ENCODE data around the gene NOXRED1. TPM values are rescaled to one million over a fixed set of nuclear protein-coding genes. Genes with fewer than 3 reads are reported as not detected.

Gene NOXRED1
- polyA plus RNA-seq, 1 donor (not counting 4 experiments of a cell fraction or from before 2014, with no cell fraction given): 0.33 TPM

DNA sequence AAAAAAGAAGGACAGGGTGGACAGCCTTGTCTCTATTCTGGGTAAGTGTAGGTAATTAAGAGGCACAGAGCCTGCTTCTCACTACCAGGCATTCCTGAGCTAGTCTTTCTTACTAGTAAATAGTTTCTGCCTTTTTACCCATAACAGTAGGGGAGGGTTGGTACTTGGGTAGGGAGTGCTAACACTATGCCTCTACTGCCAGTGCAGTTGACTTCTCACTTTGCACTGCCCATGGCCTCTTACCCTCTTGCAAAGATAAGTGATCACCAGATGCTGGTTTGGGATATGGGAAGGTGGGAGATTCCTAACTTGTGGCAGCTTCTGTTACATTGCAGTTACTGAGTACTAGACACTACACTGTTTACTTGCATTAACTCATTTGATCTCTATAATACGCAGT lies 46.2 kb upstream of the NOXRED1 start:
- Histone ChIP-seq H3K27ac (ENCODE audit: control insufficient read depth, insufficient read depth, low read length) (no peak overlapping the region), H3K36me3 (ENCODE audit: control insufficient read depth in 2 of 2, extremely low read depth in 1 of 2, insufficient read depth in 2 of 2, low read length in 2 of 2) (peaks cover 17 to 20% of the 10 kb centered on the region in 2 experiments)
- dilution Hi-C loops (cut with MboI; ENCODE audit: extremely low pct_ligation_motif_present, low sequenced_read_pairs): no loop called here

DNA sequence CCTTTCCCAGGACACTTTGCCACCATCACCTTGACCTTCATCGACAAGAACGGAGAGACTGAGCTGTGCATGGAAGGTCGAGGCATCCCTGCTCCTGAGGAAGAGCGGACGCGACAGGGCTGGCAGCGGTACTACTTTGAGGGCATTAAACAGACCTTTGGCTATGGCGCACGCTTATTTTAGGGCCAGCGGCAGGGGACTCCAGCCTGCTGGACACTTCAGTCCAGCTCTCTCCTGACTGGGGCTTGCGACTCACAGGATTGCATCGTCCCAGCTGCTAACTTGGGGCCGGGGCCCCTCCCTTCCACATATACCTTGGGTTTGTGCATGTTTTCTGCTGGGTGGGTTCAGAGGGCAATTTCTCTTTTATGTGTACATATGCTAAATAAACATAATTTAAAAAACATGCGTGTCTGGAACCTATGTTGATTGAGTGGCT lies 45.8 kb upstream of the NOXRED1 start:
- no peak for TF ChIP-seq EZH2 (IDR thresholded peaks at IDR 0.05; ENCODE audit: low read length)
- TF ChIP-seq, protein P1, sequence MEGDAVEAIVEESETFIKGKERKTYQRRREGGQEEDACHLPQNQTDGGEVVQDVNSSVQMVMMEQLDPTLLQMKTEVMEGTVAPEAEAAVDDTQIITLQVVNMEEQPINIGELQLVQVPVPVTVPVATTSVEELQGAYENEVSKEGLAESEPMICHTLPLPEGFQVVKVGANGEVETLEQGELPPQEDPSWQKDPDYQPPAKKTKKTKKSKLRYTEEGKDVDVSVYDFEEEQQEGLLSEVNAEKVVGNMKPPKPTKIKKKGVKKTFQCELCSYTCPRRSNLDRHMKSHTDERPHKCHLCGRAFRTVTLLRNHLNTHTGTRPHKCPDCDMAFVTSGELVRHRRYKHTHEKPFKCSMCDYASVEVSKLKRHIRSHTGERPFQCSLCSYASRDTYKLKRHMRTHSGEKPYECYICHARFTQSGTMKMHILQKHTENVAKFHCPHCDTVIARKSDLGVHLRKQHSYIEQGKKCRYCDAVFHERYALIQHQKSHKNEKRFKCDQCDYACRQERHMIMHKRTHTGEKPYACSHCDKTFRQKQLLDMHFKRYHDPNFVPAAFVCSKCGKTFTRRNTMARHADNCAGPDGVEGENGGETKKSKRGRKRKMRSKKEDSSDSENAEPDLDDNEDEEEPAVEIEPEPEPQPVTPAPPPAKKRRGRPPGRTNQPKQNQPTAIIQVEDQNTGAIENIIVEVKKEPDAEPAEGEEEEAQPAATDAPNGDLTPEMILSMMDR (optimal IDR thresholded peaks at IDR 0.05 in 1 of 3, IDR thresholded peaks at IDR 0.05 in 1 of 3, conservative IDR thresholded peaks at IDR 0.05 in 1 of 3; ENCODE audit: extremely low read depth in 1 of 3, insufficient read depth in 2 of 3, low read length in 3 of 3): no peak

More for the DNA sequence above, 46.2 kb upstream of the NOXRED1 start:
- H2AFZ ChIP-seq (ENCODE audit: control insufficient read depth, low read length): no peak overlapping the region
- H3K4me1 ChIP-seq (ENCODE audit: control insufficient read depth, extremely low read depth, insufficient read depth, low read length): no peaks in the 10 kb centered on the region
- no peak overlapping the region for H3K9ac ChIP-seq (ENCODE audit: control insufficient read depth, extremely low read depth, insufficient read depth, low read length)
- no peak overlapping the region for H3K4me2 ChIP-seq (ENCODE audit: control insufficient read depth, extremely low read depth, insufficient read depth, low read depth, low read length)
- H3K9me3 ChIP-seq (ENCODE audit: control insufficient read depth, low read depth, low read length): no peaks in the 10 kb centered on the region
- DNase-seq (ENCODE audit: low read depth, low spot score) (no peak), FAIRE-seq (no peak)
- TF ChIP-seq, protein P1 (optimal IDR thresholded peaks at IDR 0.05 in 1 of 3, IDR thresholded peaks at IDR 0.05 in 1 of 3, conservative IDR thresholded peaks at IDR 0.05 in 1 of 3; ENCODE audit: extremely low read depth in 1 of 3, insufficient read depth in 2 of 3, low read length in 3 of 3): no peak
- no peak for TF ChIP-seq EZH2 (IDR thresholded peaks at IDR 0.05; ENCODE audit: low read length)
- H3K4me3 ChIP-seq (ENCODE audit: control insufficient read depth in 2 of 3, extremely low read depth in 1 of 3, insufficient read depth in 2 of 3, low read depth in 1 of 3, low read length in 3 of 3): no peak overlapping the region
- no peaks in the 10 kb centered on the region for H4K20me1 ChIP-seq (ENCODE audit: control insufficient read depth, extremely low read depth, insufficient read depth, low read length)
- no peaks in the 10 kb centered on the region for H3K9me1 ChIP-seq (ENCODE audit: control insufficient read depth, extremely low read depth, insufficient read depth, low read length)
- H3K27me3 ChIP-seq (ENCODE audit: control insufficient read depth, extremely low read depth, insufficient read depth, low read length): no peaks in the 10 kb centered on the region
- H3K79me2 ChIP-seq (ENCODE audit: control insufficient read depth, insufficient read depth, low read length): no peaks in the 10 kb centered on the region

More for the DNA sequence above, 45.8 kb upstream of the NOXRED1 start:
- Histone ChIP-seq H3K27ac (ENCODE audit: control insufficient read depth, insufficient read depth, low read length) (no peak overlapping the region), H4K20me1 (ENCODE audit: control insufficient read depth, extremely low read depth, insufficient read depth, low read length) (no peaks in the 10 kb centered on the region), H3K9ac (ENCODE audit: control insufficient read depth, extremely low read depth, insufficient read depth, low read length) (no peak overlapping the region), H3K4me3 (ENCODE audit: control insufficient read depth in 2 of 3, extremely low read depth in 1 of 3, insufficient read depth in 2 of 3, low read depth in 1 of 3, low read length in 3 of 3) (no peak overlapping the region), H3K79me2 (ENCODE audit: control insufficient read depth, insufficient read depth, low read length) (no peaks in the 10 kb centered on the region), H3K9me3 (ENCODE audit: control insufficient read depth, low read depth, low read length) (no peaks in the 10 kb centered on the region), H3K27me3 (ENCODE audit: control insufficient read depth, extremely low read depth, insufficient read depth, low read length) (no peaks in the 10 kb centered on the region), H3K4me1 (ENCODE audit: control insufficient read depth, extremely low read depth, insufficient read depth, low read length) (no peaks in the 10 kb centered on the region), H3K36me3 (ENCODE audit: control insufficient read depth in 2 of 2, extremely low read depth in 1 of 2, insufficient read depth in 2 of 2, low read length in 2 of 2) (peaks cover 21 to 23% of the 10 kb centered on the region in 2 experiments), H2AFZ (ENCODE audit: control insufficient read depth, low read length) (no peak overlapping the region), H3K9me1 (ENCODE audit: control insufficient read depth, extremely low read depth, insufficient read depth, low read length) (no peaks in the 10 kb centered on the region), H3K4me2 (ENCODE audit: control insufficient read depth, extremely low read depth, insufficient read depth, low read depth, low read length) (no peak overlapping the region)
- DNase-seq (ENCODE audit: low read depth, low spot score) (no peak), FAIRE-seq (no peak)
- dilution Hi-C loops (cut with MboI; ENCODE audit: extremely low pct_ligation_motif_present, low sequenced_read_pairs): no loop called here
